SKM-1 treated with dmso at 0.1 percent for 144 hours (cell line): ENCODE measurements around the gene GDF15.
"Not testable (repeated sequence)": the region's sequence is repeated elsewhere in the genome, so short reads cannot be mapped to it uniquely, and the experiment has no call there.

Experiments used
- DNase-seq: peaks from one replicate; lab custom pipeline; 2025; ENCODE audit not compliant: unreplicated experiment; lab: John Stamatoyannopoulos, UW

GDF15 gene

DNA sequence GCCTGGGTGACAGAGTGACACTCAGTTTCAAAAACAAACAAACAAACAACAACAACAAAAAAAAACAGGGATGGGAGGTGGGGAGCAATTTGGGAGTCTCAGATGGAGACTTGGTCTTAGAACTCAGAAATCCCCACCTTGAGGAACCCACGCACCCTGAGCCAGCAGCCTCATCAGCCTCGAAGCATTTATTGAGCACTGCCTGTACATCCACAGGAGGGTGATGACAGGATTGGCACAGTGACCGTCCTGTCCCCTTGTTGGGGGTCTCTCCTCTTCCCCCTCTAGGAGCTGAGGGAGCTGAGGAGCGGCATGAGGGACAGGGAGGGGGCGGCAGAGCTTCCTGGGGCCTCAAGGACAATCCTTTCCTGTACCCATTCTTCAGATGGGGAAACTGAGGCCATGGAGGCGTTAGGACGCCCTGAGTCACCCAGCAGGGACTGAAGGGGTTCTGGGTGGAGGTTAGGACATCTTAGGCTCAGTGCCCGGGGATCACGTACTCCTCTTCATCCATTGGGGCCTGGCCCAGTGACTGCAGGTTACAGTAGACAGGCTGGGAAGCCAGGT lies 5.6 kb downstream of the GDF15 start:
- DNase-seq: no peak

- DNase-seq: peak; percentile 74
Measured at GRCh38 chr19:18392417-18392816, 6.5 kb downstream of the GDF15 start.

GRCh38 chr19:18392926-18393325 lies 7.0 kb downstream of the GDF15 start:
- DNase-seq: no peak

DNA sequence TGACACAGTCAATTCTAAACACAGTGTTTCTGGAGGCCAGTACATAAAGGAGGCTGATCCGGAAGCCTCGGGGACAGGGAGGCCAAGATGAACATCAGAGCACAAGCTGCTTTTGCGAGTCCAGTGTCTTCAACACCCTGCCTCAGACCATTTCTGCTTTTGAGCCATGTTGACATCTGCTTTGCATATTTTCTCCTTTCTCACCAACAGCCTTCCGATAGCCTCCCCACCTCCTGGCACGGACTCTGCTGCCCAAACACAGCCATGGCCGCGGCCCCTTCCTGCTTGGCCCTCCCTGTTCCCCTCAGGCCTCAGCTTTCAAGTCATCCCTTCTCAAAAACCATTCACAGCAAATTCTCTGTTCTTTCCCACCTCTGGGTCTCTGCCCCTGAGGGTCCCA lies 7.9 kb downstream of the GDF15 start:
- no peak for DNase-seq

DNA sequence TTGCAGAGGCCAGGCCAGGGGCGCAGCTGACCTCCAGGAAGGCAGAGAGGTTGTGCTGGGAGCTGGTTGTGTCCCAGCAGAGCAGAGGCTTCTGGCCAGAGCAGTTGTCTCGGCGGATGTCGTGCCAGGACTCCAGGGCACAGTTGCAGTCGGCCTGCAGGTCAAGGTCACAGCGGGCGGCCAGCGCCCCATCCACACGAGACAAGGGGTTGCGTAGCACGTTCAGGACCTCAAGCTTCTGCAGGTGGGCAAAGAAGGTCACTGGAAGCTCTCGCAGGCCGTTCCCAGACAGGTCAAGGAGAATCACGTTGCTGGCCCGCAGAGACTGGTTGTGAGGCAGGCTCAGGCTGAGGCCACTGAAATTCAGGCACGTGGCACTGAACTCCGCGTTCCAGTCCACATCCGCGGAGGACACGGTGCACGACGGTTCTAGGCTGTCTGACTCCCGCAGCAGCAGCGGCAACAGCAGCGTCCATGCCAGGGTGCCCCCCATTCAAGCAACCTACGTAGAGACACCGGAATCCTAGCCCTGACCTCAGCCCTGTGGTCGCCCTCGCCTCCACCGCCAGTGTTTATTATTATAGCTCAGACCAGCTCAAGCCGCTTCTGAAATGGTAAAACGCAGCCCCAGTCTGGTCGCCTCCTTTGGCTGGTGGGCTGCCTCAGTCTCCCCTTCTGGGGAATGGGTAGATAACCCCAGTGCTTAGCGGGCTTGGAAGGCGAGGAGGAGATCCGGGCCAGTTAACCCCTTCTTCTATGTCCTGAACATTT lies 10.7 kb downstream of the GDF15 start:
- DNase-seq: no peak

DNA sequence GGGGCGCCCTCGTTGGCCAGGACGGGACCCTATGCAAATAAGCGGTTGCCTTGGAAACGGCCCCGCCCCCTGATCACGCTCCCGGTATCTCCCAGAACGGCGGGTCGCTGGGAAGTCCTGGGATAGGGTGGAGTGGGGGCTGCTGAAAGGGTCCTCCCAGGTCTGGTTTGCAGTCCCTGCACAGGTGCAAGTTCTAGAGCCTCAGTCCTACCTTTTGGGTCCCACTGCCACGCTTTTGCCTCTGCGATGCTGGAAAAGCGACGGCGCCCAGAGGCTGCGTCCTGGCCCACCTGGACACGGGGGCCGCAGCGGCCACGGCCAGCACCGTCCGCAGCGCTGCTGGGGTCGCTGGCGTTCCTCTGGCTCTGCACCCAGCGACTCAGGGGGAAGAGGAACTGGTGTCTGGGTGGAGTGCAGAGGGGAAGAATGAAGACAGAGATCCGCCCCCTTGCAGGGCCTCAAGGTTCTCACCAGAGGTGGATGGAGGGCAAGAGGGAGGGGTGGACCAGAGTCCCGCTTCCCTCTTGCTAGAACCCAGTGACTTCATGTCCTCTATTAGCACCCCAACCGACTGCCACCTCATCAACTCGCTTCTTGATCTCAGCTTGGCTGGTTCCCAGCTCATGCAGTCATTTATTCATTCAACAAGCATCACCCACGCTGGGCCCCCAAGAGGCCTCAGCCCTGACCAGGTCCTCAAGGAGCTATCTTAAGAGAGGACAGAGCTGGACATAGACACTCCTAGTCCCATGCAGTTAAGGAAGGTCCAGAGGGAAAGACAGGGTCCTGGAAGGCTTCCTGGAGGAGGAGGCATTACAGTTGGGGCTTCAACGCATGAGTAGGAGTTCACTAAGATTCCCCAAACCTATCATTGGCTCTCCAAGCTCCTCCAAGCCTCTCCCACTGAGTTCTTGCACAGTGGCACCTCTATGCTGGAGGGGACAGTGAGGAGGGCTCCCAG lies 11.6 kb downstream of the GDF15 start, which contains the start of gene LRRC25:
Gene LRRC25, minus strand, starts transcription at position 381 of the 961 bp plus-strand sequence. CDS start 659 bp downstream, outside the sequence.
- DNase-seq: peak; percentile 97

DNA sequence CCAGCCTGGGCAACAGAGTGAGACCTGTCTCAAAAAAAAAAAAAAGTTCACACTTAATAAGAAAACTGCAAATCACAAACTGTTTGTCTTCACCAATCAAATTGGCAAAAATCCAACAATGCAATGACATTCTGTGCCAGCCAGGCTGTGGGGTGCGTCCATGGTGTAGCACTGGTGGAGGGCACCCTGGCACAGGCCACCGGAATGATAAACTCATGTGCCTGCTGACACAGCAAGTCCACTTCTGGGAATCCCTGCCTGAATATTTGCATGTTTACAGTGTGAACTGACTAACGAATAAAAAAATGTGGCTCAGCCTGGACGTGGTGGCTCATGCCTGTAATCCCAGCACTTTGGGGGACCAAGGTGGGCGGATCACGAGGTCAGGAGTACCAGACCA lies 13.1 kb downstream of the GDF15 start:
- no peak for DNase-seq

GRCh38 chr19:18401580-18402112 lies 15.7 kb downstream of the GDF15 start:
- peak; percentile 91 for DNase-seq

GRCh38 chr19:18402455-18403248 lies 16.7 kb downstream of the GDF15 start:
- DNase-seq: not testable (repeated sequence)

DNA sequence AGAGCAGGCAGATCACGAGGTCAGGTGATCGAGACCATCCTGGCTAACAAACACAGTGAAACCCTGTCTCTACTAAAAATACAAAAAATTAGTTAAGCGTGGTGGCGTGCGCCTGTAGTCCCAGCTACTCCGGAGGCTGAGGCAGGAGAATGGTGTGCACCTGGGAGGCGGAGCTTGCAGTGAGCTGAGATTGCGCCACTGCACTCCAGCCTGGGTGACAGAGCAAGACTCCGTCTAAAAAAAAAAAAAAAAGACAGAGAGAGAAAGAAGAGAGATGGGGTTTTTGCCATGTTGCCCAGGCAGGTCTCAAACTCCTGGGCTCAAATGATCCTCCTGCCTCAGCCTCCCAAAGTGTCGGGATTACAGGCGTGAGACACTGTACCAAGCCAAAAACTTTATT lies 19.8 kb downstream of the GDF15 start:
- DNase-seq: not testable (repeated sequence)

DNA sequence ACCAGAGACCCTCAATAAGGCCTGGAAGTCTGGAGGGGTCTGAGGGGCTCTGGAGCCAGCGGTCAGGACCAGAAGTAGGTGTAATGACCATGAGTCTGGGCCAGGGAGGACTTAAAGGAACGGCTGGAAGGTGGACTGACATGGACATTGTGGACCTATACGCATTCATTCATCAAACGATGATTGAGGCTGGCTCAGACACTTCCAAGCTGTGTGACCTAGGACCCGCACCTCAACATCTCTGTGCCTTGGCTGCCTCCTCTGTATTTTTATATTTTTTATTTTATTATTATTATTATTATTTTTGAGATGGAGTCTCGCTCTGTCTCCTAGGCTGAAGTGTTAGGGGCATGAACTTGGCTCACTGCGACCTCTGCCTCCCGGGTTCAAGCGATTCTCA lies 20.8 kb downstream of the GDF15 start:
- DNase-seq: no peak

DNA sequence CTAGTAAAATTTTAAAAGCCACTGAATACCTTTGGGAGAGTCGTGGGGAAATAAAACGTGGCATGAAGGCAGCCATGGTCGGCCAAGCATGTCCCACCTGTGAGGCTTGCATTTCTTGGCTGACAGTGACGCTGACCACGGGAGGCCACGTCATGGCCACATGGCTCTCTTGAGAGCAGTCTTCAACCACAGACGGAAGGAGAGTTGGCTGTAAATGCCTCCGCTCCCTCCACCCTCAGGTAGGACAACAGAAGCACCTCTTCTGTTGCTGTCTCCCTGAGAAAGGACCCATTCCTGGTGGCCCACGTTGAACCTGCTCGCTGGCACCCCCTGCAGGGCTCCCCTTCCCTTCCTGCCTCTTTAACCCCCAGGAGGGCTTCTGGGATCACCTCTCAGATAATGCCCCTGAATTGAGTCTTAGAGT lies 22.1 kb downstream of the GDF15 start:
- peak; percentile 19 for DNase-seq

- no peak for DNase-seq
Measured at GRCh38 chr19:18412610-18413239, 26.8 kb downstream of the GDF15 start.

- peak; percentile 30 for DNase-seq
Measured at GRCh38 chr19:18414504-18415177, 28.7 kb downstream of the GDF15 start.

- peak; percentile 81 for DNase-seq
Measured at GRCh38 chr19:18415178-18415867, 29.4 kb downstream of the GDF15 start.

DNA sequence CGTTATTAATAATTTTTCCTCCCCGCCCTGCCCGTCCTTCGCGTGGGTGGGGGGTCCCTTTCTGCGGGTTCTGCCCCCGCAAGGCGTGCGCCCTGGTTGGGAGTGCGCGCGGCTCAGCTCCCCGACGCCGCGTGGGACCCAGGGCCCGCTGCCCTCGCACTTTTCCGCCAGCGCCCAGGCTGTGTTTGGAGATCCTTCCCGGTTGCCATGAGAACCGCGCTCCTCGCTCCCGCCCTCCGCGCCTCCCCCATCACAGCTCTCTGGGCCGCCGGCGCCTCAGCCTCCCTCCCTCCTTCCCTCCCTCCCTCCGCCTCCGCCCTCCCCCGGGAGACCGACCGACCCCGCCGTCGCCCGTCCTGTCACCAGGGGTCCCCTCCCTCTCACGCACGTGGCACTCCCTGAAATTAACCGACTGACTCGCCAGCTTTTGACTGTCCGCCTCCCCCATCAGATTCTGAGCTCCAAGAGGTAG lies 30.9 kb downstream of the GDF15 start:
- DNase-seq: peak; percentile 82

DNA sequence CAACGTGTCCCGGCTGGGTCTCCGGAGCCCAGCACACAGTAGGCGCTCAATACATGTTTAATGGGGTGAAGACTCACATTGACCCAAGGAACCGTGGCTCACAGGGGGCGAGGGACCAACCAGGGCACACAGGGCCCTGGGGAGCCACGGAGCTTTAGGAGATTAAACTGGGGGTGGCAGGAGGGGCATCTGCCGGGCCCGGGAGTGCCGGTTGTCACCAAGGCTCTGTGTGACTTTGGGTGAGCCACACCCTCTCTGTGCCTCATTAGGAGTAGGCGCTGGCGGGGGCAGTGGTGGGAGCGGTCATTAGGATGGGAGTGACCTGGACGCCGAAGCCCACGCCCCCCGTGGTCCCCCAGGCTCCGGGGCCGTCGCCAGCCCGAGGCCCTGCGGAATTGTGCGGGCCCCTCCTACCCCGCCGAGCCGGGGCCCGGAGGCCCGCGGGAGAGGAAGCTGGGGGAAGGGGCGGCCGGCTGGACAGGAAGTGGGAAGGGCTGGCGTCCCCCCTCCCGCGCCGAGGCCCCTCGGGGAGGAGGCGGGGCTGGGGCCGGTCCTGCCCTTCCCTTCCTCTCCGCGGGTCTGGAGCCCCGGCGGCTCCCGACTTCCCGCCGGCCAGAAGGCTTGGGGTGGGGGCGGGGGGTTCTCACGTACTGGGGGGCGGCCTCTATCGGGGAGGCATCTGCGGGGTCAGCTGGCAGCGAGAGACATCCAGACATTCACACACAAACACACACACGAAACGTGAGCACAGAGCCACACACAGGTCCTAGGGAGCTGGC lies 31.5 kb downstream of the GDF15 start:
- DNase-seq: peak; percentile 82

GRCh38 chr19:18418029-18418482 lies 32.1 kb downstream of the GDF15 start:
- DNase-seq: no peak
